Stimulated activated CD4-positive, alpha-beta T cell treated with anti-CD3 and anti-CD28 coated beads, Interleukin-15, amount 100 ng/mL, for 24 hours (primary cell): ENCODE data around the gene ZNF362.
"Not testable (repeated sequence)": the region's sequence is repeated elsewhere in the genome, so short reads cannot be mapped to it uniquely, and the experiment has no call there.

Source experiments
- DNase-seq: peaks from one replicate; pipeline ENCODE4 v3.0.0-alpha.2; 2020

Gene ZNF362

GRCh38 chr1:33288976-33289857 lies 32.9 kb downstream of the ZNF362 start:
- DNase-seq, result no peak

DNA sequence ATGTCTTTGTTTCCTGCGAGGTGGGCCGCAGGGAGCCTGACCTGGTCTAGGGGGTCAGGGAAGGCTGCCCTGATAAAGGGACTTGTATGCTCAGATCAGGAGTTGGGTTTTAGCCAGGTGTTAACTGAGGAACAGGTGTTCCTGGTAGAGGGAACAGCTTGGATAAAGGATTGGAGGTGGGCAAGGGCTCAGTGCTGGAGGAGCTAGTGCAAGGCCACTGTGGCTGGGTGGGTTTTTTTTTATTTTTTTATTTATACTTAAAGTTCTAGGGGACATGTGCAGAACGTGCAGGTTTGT lies 33.5 kb downstream of the ZNF362 start:
- DNase-seq, result no peak

- DNase-seq, result not testable (repeated sequence)
These were observed 34.3 kb downstream of the ZNF362 start for GRCh38 chr1:33290615-33291014.

- DNase-seq, result no peak
These were observed 36.5 kb downstream of the ZNF362 start for GRCh38 chr1:33292726-33293340.

DNA sequence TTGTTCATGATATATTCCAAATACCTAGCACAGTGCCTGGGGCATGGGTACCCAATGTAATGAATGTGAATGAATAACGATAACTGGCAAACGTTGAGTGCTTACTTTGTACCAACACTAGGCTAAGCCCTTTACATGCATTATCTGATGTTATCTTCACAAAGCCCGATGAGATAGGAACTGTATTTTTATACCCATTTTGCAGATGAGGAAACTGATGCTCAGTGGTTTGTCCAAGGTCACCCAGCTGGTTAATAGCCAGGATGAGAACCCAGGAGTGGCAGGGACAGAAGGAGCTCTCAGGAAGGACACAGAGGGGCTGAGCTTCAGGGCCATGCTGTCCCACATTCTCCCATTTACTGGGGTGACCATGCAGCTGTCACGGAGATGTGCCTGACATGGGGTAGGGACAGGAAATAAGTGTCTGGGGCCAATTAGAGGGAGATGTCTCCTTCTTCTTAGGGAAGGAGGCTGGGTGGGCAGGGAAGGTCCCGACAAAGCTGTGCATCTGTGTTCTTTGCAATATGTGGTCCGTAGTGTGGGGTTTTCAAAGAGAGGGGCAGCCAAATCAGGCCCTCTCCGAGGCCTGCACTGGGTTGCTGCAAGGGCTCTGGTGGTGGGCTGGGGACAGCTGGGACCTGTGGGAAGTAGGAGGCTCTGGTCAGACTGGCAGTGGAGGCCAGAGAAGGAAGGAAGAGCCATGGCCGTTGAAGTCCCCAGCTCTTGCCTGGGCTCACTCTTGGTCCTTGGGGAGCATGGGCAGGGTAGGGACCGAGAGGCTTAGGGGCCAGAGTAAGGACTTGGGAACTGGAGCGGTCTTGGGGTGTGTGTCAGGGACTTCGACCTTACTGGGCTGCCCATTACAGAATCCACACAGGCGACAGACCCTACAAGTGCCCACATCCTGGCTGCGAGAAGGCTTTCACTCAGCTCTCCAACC lies 38.0 kb downstream of the ZNF362 start:
- DNase-seq, result no peak

GRCh38 chr1:33295023-33295422 lies 38.7 kb downstream of the ZNF362 start:
- no peak for DNase-seq

DNA sequence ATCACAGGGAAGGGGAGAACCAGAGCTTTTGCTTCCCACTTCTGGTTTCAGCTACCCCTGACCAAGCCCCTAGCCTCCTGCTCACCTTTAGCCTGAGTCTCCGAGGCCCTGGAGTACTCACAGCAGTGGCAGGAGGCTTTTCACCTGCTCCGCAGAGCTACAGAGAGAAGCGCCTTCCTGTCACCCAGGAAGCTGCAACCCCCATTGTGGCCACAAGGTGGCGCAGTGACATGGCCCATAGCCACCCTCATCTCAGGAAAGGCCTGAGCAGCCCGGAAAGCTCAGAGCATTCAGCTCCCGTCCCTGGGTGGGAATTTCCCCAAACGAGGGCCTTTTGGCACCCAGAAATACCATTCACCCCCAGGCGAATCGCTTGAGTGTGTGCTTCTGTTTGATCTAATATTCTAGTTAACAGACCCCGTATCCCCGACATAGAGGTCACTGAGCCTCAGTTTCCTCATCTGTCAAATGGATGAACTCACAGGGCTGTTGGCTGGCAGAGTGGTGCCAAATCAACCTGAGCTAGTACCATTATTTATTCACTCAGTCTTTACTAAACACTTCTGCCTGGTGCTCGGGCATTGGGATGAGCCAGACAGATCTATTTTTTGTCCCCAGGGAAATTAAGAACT lies 39.3 kb downstream of the ZNF362 start:
- peak; percentile 90 for DNase-seq

DNA sequence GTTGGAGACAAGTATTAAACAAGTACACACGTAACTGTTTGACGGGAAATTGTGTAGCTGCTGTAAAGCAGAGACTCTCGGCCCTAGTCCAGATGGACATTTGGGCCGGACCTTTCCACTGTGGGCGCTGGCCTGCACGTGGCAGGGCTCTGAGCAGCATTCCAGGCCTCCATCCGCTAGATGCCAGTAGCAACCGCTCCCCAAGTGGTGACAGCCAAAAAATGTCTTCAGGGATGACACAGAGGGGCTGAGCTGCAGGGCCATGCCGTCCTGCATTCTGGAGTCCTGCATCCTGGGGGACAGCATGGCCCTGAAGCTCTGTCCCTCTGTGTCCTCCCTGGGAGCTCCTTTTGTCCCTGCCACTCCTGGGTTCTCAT lies 39.8 kb downstream of the ZNF362 start:
- DNase-seq, result no peak

DNA sequence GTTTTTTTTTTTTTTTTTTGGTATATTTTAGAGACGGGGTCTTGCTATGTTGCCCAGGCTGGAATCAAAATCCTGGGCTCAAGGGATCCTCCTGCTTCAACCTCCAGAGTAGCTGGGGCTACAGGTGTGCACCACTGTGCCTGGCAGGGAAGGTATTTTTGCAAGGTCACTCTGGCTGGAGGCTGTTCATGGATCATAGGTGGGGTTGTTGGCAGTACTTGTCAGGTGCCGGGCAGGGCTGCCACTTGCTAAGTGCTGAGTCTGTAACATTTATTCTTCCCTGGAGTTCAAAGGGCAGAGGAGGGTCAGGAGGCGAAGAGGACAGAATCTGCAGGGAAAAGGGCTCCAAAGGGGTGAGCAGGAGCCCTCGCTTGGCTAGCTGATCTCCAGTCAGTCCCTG lies 40.5 kb downstream of the ZNF362 start:
- no peak for DNase-seq

GRCh38 chr1:33297911-33298622 lies 41.8 kb downstream of the ZNF362 start:
- no peak for DNase-seq

DNA sequence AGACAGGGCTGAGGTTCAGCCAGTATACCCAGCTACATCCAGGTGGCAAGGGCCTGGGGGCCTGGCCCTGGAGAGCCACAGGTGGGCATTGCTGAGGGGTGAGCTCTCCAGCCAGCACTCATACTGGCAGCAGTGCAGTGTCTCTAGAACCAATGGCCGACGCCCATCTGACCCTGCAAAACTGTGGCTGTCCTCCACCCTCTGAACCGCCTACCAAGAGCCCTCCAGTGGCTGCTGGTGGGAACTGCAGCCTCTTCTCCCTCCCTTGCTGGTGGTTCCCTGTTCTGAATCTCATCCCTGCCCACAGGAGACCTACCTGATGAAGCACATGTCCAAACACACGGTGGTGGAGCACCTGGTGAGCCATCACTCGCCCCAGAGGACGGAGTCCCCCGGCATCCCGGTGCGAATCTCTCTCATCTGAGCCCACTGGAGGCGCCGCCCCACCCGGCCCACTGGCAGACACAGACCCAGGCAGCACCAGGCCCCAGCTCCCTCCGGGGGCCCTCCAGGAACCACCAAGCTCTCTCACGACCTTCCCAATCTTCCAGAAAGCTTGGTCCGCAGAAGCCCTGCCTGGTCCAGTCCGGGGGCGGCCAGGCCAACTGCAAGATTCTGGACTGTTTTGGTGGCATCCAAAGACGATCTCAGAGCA lies 42.5 kb downstream of the ZNF362 start:
- DNase-seq, result peak; percentile 77

- DNase-seq, result no peak
These were observed 43.3 kb downstream of the ZNF362 start for GRCh38 chr1:33299461-33300155.

DNA sequence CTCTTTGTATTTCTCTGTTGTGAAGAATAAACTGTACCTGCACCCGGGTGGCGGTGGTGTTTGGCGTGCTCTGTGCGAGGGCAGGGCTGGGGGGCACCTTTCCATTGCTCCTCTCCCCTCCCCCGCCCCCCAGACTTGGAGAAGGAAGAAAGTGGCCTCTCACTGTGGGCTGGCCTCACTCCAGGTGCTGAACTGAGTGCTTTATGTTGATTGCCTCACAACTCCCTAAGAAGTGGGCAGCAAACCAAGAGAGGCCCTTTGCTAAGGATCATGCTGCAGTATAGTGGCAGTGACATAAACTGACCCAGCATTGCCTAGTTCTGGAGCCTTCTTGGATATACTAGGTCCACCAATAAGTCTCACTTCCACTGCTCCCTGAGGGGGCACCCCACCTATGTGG lies 44.4 kb downstream of the ZNF362 start:
- no peak for DNase-seq

DNA sequence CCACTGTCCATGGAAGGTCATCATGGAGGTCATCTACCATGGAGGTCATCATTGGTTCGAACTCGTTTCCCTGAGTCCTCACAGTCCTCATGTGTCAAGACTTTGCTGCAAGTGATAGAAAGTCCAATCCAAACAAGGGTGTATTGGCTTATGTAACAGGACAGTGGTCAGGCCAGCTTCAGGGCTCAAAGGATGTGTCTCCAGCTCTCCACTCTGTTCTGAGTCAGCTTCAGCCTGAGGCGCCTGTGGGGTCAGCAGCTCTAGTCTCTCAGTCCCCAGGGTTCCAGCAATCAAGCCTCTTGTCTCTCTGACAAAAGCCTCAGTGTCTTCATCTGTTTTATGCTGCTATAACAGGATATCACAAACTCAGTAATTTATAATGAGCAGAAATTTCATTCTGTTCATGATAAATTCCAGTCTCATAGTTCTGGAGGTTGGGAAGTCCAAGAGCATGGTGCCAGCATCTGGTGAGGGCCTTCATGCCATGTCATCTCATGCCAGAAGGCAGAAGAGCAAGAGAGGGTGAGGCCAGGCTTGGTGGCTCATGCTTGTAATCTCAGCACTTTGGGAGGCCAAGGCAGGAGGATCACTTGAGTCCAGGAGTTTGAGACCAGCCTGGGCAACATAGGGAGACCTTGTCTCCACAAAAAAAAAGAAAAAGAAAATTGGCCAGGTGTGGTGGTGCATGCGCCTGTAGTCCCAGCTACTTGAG lies 45.1 kb downstream of the ZNF362 start:
- no peak for DNase-seq

DNA sequence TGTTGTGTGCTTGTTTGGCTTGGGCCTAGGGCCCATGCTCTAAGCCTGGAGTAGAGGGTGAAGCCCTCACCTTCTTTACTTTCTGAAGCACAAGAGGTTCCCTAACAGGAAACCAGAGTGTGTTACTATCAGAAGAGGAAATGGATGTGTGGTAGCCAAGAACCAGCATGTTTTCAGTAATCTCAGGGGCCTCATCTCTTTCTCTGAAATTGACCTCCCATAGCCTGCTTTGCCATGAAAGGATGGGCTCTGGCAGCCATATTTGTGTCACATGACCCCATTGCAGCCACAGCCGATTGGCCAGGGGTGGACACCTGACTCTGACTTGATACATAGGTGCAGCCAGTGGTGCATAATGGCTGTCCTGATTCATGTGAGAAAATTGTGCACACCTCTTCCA lies 46.0 kb downstream of the ZNF362 start:
- peak; percentile 33 for DNase-seq

DNA sequence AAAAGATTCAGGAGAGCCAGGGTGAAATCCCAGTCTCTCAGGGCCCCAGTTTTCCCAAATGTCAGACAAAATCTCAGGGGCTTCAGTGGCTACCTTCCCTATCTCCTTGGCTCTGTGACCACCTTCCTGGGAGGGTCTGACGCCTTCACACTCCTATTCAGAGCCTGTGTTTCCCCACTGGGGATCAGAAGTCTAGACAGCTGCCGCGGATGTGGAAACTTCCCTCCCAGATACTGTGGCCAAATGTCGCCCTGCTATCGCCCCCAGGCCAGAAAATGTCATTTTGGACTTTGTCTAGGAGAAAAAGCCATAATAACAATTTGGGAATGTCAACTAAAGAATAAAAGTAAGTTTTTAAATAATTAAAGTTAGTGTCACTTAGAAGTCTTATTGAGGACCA lies 48.7 kb downstream of the ZNF362 start:
- DNase-seq, result no peak

GRCh38 chr1:33305816-33306652 lies 49.7 kb downstream of the ZNF362 start:
- DNase-seq, result no peak

DNA sequence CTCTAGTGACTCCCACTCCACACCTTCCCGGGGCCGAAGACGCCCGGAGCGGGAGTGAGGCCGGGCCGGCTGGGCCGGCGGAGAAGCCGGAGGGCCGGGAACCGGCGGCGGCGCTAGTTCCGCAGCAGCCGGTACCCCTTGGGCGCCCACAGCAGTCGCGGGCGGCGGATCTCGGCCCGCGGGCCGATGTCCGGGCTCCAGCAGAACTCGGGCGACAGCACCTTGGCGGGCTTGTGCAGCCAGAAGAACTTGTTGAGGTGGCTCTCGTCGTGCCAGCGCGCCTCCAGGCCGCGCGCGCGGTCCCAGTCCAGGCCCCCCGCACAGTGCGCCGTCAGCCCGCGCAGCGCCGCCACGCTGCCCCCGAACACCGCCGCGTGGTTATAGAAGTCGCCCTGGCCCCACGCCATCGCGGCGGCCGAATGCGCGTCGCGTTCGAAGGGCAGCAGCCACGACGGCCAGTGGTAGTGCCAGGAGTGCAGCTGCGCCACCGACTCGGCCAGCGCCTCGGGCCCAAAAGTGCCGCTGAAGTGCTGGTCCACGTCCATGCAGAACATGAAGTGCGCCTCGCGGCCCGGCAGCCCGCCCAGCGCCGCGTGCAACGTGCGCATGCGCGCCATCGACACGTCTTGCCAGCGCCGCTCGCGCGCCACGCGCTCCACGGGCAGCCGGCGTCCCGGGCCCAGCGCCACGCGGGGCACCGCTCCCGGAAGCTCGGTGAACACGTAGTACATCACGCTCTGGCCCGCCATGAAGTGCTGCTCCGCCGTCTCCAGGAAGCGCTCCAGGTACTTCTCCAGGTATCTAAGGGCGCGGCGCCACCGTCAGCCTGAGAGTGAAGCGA lies 50.6 kb downstream of the ZNF362 start:
- peak; percentile 15 for DNase-seq

DNA sequence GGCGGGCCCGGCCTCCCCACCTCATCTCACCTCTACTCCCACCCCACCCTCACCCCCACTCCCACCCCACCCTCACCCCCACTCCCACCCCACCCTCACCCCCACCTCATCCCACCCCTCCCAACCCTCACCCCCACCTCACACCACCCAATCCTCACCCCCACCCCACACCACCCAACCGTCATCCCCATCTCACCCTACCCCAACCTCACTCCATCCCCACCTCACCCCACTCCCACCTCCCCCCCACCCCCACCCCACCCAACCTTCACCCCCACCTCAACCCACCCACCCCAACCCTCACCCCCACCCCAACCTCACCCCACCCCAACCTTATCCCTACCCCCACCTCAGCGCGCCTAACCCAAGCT lies 51.2 kb downstream of the ZNF362 start:
- no peak for DNase-seq
